GM18951 (cell line): ENCODE results near the gene CEP135.
"Not testable (repeated sequence)": the region's sequence is repeated elsewhere in the genome, so short reads cannot be mapped to it uniquely, and the experiment has no call there.

ENCODE experiments used
- POLR2A ChIP-seq: IDR thresholded peaks from 4 replicates; pipeline ENCODE4 v1.6.1; 2011; ENCODE audit warnings: mild to moderate bottlenecking; ENCODE audit not compliant: insufficient read length, insufficient read depth; ENCODE audit errors: extremely low read depth
- in situ Hi-C: fragments of 300-500 bp; cut with MboI; formaldehyde crosslinking; loops from one replicate; pipeline ENCODE4 v1.12.0; 2022; ENCODE audit warnings: low sequenced_read_pairs, mixed read lengths, inconsistent platforms; ENCODE audit not compliant: unreplicated experiment

CEP135 gene

GRCh38 chr4:56052966-56053365, 104.2 kb downstream of the CEP135 start:
- no peak for TF ChIP-seq POLR2A
- in situ Hi-C loops: no loop called here

GRCh38 chr4:56055027-56055977, 106.6 kb downstream of the CEP135 start:
- in situ Hi-C loops: no loop called here

GRCh38 chr4:56055991-56056390, 107.2 kb downstream of the CEP135 start:
- in situ Hi-C loops: no loop called here
- TF ChIP-seq POLR2A: no peak

More at GRCh38 chr4:56055027-56055977, 106.6 kb downstream of the CEP135 start:
- TF ChIP-seq POLR2A: no peak

- in situ Hi-C loops: no loop called here
- no peak for TF ChIP-seq POLR2A
These were observed 109.8 kb downstream of the CEP135 start for GRCh38 chr4:56058555-56058954.

GRCh38 chr4:56060036-56060435, 111.3 kb downstream of the CEP135 start:
- TF ChIP-seq POLR2A: no peak
- in situ Hi-C loops: no loop called here

GRCh38 chr4:56062106-56062505, 113.4 kb downstream of the CEP135 start:
- TF ChIP-seq POLR2A: no peak
- in situ Hi-C loops: no loop called here

GRCh38 chr4:56062526-56063145, 113.9 kb downstream of the CEP135 start:
- no peak for TF ChIP-seq POLR2A
- in situ Hi-C loops: no loop called here

GRCh38 chr4:56066493-56066892, 117.7 kb downstream of the CEP135 start:
- in situ Hi-C loops: no loop called here
- TF ChIP-seq POLR2A: no peak

- no peak for TF ChIP-seq POLR2A
- in situ Hi-C loops: no loop called here
These were observed 119.1 kb downstream of the CEP135 start for GRCh38 chr4:56067826-56068225.

- in situ Hi-C loops: not testable (repeated sequence)
These were observed 124.0 kb downstream of the CEP135 start for GRCh38 chr4:56072730-56073129.

- in situ Hi-C loops: no loop called here
- TF ChIP-seq POLR2A: no peak
These were observed 128.9 kb downstream of the CEP135 start for GRCh38 chr4:56077676-56078075.

- in situ Hi-C loops: no loop called here
- TF ChIP-seq POLR2A: no peak
These were observed 130.1 kb downstream of the CEP135 start for GRCh38 chr4:56078866-56079265.

- TF ChIP-seq POLR2A: no peak
These were observed 131.6 kb downstream of the CEP135 start for GRCh38 chr4:56080384-56080783.

GRCh38 chr4:56082829-56083228, 134.1 kb downstream of the CEP135 start:
- in situ Hi-C loops: no loop called here
- no peak for TF ChIP-seq POLR2A

More at GRCh38 chr4:56080384-56080783, 131.6 kb downstream of the CEP135 start:
- in situ Hi-C loops: no loop called here
